ENCODE results near the gene FAM171A2.

Gene FAM171A2

GRCh38 chr17:44387804-44388203 lies 24.2 kb upstream of the FAM171A2 start:
- no peak overlapping the region for H3K4me3 ChIP-seq (ENCODE audit: low read depth, low read length)
- no peak for TF ChIP-seq CTCF (IDR thresholded peaks at IDR 0.05; ENCODE audit: low read depth, low read length)

GRCh38 chr17:44386182-44386525 lies 22.5 kb upstream of the FAM171A2 start:
- no peak overlapping the region for H3K4me3 ChIP-seq (ENCODE audit: low read depth, low read length)
- no peak for TF ChIP-seq CTCF (IDR thresholded peaks at IDR 0.05; ENCODE audit: low read depth, low read length)

DNA sequence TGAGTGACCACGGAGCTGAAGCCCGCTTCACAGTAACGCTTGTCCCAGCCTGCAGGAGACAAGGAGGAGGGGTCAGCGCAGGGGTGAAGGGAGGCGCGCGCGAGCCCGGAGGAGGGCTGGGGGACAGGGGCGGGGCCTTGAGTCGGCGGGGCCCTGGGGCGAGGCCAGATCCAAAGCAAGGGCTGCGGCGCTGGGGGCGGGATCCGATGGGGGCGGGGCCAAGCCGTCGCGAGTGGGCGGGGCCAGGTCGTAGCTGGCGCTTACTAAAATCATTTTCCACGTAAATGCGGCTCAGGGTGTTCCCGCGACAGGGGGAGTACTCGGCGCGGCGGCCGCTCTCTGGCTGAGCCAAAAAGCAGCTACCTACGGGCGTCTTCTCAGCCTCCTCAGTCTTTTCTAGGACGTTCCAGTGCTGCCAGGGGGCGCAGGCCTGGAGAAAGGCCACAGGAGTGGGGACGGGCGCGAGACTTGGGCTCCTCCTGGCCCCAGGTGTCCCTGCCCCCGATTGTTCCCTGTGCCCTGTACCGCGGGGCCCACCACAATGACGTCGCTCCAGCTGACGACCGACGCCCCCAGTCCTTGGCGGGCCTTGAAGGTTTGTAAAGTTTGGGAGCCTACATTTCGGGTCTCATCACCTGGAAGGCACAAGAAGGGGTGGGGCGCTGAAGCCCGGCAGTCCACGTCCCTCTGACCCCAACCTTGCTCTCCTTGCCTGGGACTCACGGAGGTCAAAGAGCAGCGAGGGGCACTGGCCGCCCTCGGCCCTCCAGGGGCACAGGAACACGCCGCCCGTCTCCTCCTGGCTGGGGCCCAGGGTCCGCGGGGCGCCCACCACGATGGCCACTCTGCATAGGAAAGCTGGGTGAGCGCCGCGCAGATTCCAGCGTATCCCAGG lies 21.9 kb upstream of the FAM171A2 start:
- TF ChIP-seq CTCF (IDR thresholded peaks at IDR 0.05; ENCODE audit: low read depth, low read length): 0 out of 2 replicates have a peak, but pooled peaks have one; percentile 16

DNA sequence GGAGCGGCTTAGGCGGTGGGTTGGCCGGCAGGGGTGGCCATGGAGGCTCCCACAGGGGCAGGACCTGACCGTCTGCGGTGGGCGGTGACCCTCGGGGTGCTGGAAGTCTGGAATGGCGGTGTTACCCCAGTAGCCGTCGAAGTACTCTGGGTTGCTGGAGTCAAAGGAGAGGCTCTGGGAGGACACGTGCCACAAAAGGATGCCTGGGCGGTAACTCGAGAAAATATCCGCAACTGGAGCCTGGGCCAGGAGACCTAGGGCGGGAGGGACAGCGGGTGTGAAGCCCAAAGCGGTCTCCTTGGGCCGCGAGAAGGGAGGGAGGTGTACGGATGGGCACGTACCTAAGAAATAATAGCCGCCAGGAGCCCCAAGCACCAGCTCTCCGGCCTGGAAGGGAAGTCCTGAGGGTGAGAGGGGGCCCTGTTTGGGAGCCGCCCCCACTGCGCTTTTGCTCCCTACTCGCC lies 21.2 kb upstream of the FAM171A2 start:
- TF ChIP-seq CTCF (IDR thresholded peaks at IDR 0.05; ENCODE audit: low read depth, low read length): no peak
- peak overlapping the region; percentile 58 for H3K4me3 ChIP-seq (ENCODE audit: low read depth, low read length)

More for the DNA sequence above, 21.9 kb upstream of the FAM171A2 start:
- H3K4me3 ChIP-seq (ENCODE audit: low read depth, low read length): peak overlapping the region; percentile 58

DNA sequence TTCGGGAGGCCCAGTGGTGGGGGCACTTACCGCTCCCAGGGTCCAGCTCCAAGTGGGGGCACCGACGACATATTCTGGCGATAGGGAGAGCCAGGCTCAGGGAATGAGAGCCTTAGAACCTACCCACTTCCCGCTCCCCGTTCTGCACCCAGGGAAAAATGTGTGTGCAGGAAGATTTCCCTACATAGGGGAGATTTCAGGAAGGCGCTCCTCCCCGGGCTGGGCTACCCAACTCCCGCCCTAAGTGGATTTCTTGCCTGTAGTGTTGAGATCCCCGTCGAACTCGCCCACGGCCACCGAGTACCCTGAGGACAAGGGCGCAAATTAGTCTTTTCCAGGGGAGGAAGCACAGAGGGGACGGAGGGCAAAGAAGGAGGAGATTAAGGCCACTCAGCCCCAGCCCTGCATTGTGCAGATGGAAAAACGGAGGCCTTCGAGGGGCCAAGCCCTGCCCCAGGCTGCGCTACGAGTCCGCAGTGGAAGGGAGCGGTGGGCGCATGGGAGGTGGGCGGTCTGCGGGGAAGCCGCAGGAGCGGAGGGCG lies 20.7 kb upstream of the FAM171A2 start:
- no peak overlapping the region for H3K4me3 ChIP-seq (ENCODE audit: low read depth, low read length)
- TF ChIP-seq CTCF (IDR thresholded peaks at IDR 0.05; ENCODE audit: low read depth, low read length): no peak

- no peak overlapping the region for H3K4me3 ChIP-seq (ENCODE audit: low read depth, low read length)
- TF ChIP-seq CTCF (IDR thresholded peaks at IDR 0.05; ENCODE audit: low read depth, low read length): no peak
Observed at GRCh38 chr17:44383861-44384260, 20.2 kb upstream of the FAM171A2 start.

GRCh38 chr17:44383363-44383762 lies 19.7 kb upstream of the FAM171A2 start:
- TF ChIP-seq CTCF (IDR thresholded peaks at IDR 0.05; ENCODE audit: low read depth, low read length): no peak

More at GRCh38 chr17:44383363-44383762, 19.7 kb upstream of the FAM171A2 start:
- no peak overlapping the region for H3K4me3 ChIP-seq (ENCODE audit: low read depth, low read length)
